Measurements from ENCODE around the gene WFIKKN2.

Gene WFIKKN2

DNA sequence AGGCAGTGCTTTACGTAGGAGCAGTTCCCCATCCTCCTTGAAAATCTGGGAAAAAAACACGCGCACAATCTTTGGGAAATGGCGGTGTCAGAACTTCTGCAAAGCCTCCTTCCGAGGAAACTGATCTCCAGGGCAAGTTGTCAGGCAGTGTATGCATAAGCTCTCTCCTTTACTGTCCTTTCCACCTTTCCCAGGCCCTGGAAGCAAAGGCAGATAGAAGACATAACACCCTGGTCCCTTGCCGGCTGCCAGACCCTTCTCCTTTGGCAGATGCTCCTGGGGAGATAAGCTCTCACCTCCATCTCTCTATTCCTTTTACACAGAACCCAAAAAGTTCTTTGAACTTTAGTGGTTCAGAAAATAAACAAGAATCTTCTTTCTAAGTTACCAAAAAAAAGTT, 18.4 kb downstream of the WFIKKN2 start:
- TF ChIP-seq TEAD4 (IDR thresholded peaks at IDR 0.05), result no peak
- TF ChIP-seq, protein P1, sequence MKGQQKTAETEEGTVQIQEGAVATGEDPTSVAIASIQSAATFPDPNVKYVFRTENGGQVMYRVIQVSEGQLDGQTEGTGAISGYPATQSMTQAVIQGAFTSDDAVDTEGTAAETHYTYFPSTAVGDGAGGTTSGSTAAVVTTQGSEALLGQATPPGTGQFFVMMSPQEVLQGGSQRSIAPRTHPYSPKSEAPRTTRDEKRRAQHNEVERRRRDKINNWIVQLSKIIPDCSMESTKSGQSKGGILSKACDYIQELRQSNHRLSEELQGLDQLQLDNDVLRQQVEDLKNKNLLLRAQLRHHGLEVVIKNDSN (IDR thresholded peaks at IDR 0.05), result no peak
- no peak for TF ChIP-seq TAF1 (IDR thresholded peaks at IDR 0.05; ENCODE audit: low read depth)
- TF ChIP-seq FOXM1 (IDR thresholded peaks at IDR 0.05; ENCODE audit: borderline replicate concordance, low read depth), result no peak
- TF ChIP-seq CEBPB (IDR thresholded peaks at IDR 0.05), result no peak
- TF ChIP-seq, protein P2, sequence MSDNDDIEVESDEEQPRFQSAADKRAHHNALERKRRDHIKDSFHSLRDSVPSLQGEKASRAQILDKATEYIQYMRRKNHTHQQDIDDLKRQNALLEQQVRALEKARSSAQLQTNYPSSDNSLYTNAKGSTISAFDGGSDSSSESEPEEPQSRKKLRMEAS (IDR thresholded peaks at IDR 0.05), result no peak
- no peak for TF ChIP-seq CREB1 (IDR thresholded peaks at IDR 0.05; ENCODE audit: low read depth)
- TF ChIP-seq TCF12 (IDR thresholded peaks at IDR 0.05; ENCODE audit: low read depth), result no peak
- TF ChIP-seq RAD21 (IDR thresholded peaks at IDR 0.05; ENCODE audit: low read depth), result no peak
- TF ChIP-seq, protein P3, sequence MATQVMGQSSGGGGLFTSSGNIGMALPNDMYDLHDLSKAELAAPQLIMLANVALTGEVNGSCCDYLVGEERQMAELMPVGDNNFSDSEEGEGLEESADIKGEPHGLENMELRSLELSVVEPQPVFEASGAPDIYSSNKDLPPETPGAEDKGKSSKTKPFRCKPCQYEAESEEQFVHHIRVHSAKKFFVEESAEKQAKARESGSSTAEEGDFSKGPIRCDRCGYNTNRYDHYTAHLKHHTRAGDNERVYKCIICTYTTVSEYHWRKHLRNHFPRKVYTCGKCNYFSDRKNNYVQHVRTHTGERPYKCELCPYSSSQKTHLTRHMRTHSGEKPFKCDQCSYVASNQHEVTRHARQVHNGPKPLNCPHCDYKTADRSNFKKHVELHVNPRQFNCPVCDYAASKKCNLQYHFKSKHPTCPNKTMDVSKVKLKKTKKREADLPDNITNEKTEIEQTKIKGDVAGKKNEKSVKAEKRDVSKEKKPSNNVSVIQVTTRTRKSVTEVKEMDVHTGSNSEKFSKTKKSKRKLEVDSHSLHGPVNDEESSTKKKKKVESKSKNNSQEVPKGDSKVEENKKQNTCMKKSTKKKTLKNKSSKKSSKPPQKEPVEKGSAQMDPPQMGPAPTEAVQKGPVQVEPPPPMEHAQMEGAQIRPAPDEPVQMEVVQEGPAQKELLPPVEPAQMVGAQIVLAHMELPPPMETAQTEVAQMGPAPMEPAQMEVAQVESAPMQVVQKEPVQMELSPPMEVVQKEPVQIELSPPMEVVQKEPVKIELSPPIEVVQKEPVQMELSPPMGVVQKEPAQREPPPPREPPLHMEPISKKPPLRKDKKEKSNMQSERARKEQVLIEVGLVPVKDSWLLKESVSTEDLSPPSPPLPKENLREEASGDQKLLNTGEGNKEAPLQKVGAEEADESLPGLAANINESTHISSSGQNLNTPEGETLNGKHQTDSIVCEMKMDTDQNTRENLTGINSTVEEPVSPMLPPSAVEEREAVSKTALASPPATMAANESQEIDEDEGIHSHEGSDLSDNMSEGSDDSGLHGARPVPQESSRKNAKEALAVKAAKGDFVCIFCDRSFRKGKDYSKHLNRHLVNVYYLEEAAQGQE (IDR thresholded peaks at IDR 0.05; ENCODE audit: low read depth), result no peak
- TF ChIP-seq ZBTB7A (IDR thresholded peaks at IDR 0.05; ENCODE audit: low read depth), result no peak
- TF ChIP-seq YY1 (IDR thresholded peaks at IDR 0.05; ENCODE audit: low read depth), result no peak
- no peak for TF ChIP-seq EP300 (IDR thresholded peaks at IDR 0.05; ENCODE audit: borderline replicate concordance)
- TF ChIP-seq EGR1 (IDR thresholded peaks at IDR 0.05), result no peak
- no peak for TF ChIP-seq NFIC (IDR thresholded peaks at IDR 0.05)

DNA sequence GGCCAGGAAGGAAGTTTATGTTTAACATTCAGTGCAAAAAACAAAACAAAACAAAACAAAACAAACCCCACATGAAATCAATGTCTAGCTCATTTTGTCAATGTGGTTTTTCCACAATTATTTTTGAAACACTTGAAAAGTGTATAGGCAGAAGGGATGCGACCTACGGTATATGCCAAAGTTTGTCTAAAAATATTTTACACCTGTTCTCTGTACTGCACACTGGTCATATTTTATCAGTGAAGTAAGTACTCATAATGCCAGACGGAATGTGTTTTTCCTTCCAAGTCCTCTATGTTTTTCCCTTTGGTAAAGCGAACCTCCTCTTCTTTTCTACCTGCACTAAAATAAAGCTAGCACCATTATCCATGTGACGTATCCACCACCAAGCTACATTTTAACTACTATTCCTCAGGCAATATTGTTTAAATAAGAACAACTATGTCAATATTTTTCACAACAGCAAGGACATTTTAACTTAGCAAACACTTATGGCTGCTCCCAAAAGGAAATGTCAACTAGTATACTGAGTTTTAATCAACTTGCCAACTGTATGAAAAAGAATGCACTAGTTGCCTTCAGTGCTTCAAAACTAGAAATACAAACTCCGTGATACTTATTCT, 20.4 kb downstream of the WFIKKN2 start:
- no peak for TF ChIP-seq ZBTB7A (IDR thresholded peaks at IDR 0.05; ENCODE audit: low read depth)
- TF ChIP-seq EP300 (IDR thresholded peaks at IDR 0.05; ENCODE audit: borderline replicate concordance), result no peak
- no peak for TF ChIP-seq RAD21 (IDR thresholded peaks at IDR 0.05; ENCODE audit: low read depth)
- TF ChIP-seq FOXM1 (IDR thresholded peaks at IDR 0.05; ENCODE audit: borderline replicate concordance, low read depth), result no peak

- TF ChIP-seq TCF12 (IDR thresholded peaks at IDR 0.05; ENCODE audit: low read depth) (no peak), CEBPB (IDR thresholded peaks at IDR 0.05) (no peak), TAF1 (IDR thresholded peaks at IDR 0.05; ENCODE audit: low read depth) (no peak), EGR1 (IDR thresholded peaks at IDR 0.05) (no peak), TEAD4 (IDR thresholded peaks at IDR 0.05) (no peak), ZBTB7A (IDR thresholded peaks at IDR 0.05; ENCODE audit: low read depth) (no peak), CREB1 (IDR thresholded peaks at IDR 0.05; ENCODE audit: low read depth) (no peak), YY1 (IDR thresholded peaks at IDR 0.05; ENCODE audit: low read depth) (no peak), RAD21 (IDR thresholded peaks at IDR 0.05; ENCODE audit: low read depth) (no peak), EP300 (IDR thresholded peaks at IDR 0.05; ENCODE audit: borderline replicate concordance) (no peak), FOXM1 (IDR thresholded peaks at IDR 0.05; ENCODE audit: borderline replicate concordance, low read depth) (no peak), NFIC (IDR thresholded peaks at IDR 0.05) (no peak)
- TF ChIP-seq, protein P2 (IDR thresholded peaks at IDR 0.05), result no peak
- TF ChIP-seq, protein P3 (IDR thresholded peaks at IDR 0.05; ENCODE audit: low read depth), result no peak
- TF ChIP-seq, protein P1 (IDR thresholded peaks at IDR 0.05), result no peak
Observed at GRCh38 chr17:50856431-50856830, 21.0 kb downstream of the WFIKKN2 start.

GRCh38 chr17:50858486-50859225, 23.3 kb downstream of the WFIKKN2 start:
- TF ChIP-seq, protein P2 (IDR thresholded peaks at IDR 0.05), result no peak
- TF ChIP-seq TCF12 (IDR thresholded peaks at IDR 0.05; ENCODE audit: low read depth), result no peak
- no peak for TF ChIP-seq TAF1 (IDR thresholded peaks at IDR 0.05; ENCODE audit: low read depth)
- no peak for TF ChIP-seq CREB1 (IDR thresholded peaks at IDR 0.05; ENCODE audit: low read depth)
- no peak for TF ChIP-seq EGR1 (IDR thresholded peaks at IDR 0.05)
- TF ChIP-seq, protein P3 (IDR thresholded peaks at IDR 0.05; ENCODE audit: low read depth), result no peak
- no peak for TF ChIP-seq TEAD4 (IDR thresholded peaks at IDR 0.05)
- no peak for TF ChIP-seq CEBPB (IDR thresholded peaks at IDR 0.05)
- TF ChIP-seq RAD21 (IDR thresholded peaks at IDR 0.05; ENCODE audit: low read depth), result no peak
- no peak for TF ChIP-seq FOXM1 (IDR thresholded peaks at IDR 0.05; ENCODE audit: borderline replicate concordance, low read depth)
- TF ChIP-seq YY1 (IDR thresholded peaks at IDR 0.05; ENCODE audit: low read depth), result no peak
- no peak for TF ChIP-seq ZBTB7A (IDR thresholded peaks at IDR 0.05; ENCODE audit: low read depth)
- no peak for TF ChIP-seq EP300 (IDR thresholded peaks at IDR 0.05; ENCODE audit: borderline replicate concordance)
